GM19043 (cell line): ENCODE data around the gene RPS18.
A peak's percentile ranks its signal among the peaks of the same experiment; 100 is the strongest.

Experiments used
- ATAC-seq: cut with Tn5 transposase; IDR thresholded peaks from one replicate; pipeline ENCODE4 v1.9.1; 2021; ENCODE audit warnings: low read depth; ENCODE audit not compliant: unreplicated experiment

RPS18 gene

DNA sequence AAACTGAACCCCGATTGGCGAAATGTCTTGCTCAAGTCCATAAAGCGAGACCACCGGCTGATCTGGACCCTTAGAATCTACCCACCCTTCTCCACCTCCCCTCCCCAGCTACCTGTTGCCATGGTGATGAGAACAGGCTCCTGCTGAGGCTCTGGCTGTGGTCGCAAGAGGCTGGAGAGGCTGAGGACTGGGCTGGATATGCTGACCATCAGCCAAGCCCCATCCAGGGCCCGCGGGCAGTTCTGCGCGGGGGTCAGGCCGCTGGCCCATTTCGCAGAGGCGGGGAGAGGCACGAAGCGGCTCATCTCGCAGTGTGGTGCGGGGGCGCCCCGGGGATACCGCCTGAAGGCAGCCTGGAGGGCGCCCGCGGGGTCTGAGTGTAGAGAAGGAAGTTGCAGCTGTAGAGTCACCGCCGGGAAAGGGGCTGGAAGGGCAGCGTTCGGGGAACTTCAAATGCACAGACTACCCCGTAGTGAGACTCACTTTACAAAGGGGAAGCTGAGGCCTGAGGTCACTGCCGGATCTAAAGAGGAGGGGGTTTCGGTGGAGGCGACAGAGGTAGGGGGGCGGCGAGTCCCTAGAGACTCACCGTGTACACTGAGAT, 41.3 kb downstream of the RPS18 start:
- no peak for ATAC-seq

DNA sequence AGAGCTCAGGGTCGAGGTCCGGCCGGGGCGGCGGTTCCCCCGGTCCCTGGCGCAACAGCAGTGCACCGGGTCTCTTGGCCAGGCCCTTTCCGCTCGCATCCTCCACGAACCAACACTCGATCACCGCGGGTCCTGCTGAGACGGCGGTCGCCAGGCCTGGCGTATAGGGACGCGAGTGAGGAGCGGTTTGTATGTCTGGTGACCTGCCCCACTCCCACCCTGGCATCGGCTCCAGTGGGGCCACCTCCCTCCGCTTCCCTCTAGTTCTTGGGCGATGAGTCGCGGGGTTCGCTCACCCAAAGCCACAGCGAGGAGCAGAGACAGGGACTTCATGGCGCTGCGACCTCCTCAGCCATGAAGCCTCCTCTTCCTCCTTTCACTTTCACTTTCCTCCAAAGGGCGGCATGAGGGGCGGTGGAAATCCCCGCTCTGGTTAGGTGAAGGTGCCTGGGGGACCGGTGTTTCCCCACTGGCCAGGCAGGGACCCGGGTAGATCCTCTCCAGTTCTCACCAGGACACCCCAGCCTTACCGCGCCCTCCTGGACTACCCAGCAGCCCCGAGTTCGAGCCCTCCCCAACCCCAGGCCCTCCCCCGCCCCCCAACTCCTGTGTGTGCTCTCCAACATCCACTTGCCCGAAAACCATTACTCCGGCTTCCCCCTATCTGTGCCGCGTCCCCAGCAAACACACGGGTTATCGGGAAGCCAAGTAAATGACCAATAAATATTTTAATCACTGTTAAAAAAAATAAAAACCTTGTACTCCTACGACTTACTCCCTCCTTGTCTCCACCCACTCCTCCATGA, 42.0 kb downstream of the RPS18 start, which contains the start of gene TAPBP:
TAPBP (minus strand) TSS at position 370 of the 806 bp plus-strand sequence; CDS start at position 333, 37 bp downstream.
- no peak for ATAC-seq

DNA sequence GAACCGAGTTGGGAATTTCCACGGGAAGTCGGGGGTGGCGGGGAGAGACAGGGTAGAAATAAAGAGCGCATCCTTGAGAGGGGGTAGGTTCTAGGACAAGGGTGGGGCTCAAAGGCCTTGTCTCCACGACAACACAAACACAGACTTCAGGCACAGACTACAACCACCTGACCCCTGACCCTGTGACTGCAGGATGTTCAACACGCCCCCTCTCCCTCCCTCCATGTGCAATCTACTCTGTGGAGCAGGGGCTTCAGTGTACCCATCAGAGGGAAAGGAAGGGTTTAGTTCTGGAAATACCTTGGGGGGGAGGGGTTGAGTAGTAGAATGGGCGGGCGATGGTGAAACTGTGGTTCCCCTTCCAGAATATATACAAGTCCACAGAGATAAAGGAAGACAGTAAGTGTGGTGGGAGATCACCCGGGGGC, 42.7 kb downstream of the RPS18 start:
- ATAC-seq = no peak

DNA sequence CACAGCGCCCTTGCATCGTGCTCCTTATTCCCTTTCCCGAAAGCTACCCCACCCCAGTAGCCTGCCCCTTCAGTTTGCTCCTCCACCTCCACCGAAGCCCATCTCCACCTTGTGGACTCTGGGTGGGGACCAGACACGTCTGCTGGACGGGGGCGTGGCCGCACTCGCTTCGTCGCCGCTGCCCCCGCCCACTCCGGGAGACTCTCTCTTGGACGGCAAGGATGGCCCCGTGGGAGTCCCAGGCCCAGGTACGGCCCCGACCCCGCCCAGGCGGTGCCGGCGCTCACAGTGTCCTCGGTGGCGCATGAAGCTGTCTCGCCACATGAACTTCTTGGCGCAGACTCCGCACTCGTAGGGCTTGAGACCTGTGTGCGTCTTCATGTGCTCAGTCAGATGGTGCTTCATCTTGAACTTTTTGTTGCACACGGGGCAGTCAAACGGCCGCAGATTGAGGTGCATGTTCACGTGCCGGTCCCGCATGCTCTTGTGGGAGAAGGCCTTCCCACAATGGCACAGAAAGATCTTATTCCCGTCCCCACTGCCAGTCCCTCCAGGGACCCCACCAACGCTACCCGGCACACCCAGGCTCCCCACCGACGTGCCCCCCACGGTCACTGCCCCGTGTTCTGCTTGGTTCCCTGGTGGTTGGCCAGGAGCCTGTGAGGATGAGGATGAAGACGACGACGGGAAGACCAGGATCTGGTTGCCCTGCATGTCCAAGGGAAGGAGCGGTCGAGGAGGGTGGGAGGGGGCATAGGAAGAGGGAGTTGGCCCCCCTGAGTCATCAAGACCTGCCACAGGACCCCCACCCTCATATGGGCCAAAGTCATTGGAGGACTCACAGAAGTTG, 43.3 kb downstream of the RPS18 start:
- no peak for ATAC-seq

DNA sequence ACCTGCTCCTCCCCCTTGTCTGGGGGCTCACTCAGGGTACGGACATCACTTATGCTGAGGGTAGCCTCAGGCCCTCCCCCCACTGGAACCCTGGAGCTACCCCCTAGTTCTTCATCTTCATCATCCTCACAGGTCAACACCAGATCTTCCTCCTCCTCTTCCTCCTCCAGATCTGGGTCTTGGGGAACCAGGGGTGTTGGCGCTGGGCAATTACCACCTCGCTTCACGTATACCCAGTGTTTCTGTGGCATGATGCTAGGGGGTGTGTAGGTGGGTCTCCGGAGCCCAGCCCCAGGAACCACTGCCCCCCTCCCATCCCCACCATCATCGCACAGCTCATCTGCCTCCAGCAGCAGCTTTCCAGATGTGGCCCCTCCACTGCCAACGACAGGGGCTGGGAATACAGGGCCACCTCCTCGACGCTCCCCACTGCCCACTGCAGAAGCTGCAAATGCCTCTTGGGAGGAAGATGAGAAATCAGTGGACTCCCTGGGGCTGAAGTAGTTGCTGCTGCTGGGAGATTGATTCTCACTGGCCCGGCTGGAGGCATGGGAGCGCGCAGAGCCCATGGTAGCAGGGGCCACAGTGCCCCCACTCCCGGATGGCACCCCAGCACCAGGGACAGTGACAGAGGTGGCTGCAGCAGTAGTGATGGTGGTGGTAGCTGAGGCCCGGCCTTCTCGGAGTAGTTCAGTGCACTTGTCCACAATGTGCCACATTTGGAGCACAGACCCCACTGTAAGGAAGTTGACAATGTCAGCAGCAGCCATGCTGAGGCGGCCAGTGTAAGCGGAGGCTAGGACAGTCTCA, 44.1 kb downstream of the RPS18 start:
- no peak for ATAC-seq

DNA sequence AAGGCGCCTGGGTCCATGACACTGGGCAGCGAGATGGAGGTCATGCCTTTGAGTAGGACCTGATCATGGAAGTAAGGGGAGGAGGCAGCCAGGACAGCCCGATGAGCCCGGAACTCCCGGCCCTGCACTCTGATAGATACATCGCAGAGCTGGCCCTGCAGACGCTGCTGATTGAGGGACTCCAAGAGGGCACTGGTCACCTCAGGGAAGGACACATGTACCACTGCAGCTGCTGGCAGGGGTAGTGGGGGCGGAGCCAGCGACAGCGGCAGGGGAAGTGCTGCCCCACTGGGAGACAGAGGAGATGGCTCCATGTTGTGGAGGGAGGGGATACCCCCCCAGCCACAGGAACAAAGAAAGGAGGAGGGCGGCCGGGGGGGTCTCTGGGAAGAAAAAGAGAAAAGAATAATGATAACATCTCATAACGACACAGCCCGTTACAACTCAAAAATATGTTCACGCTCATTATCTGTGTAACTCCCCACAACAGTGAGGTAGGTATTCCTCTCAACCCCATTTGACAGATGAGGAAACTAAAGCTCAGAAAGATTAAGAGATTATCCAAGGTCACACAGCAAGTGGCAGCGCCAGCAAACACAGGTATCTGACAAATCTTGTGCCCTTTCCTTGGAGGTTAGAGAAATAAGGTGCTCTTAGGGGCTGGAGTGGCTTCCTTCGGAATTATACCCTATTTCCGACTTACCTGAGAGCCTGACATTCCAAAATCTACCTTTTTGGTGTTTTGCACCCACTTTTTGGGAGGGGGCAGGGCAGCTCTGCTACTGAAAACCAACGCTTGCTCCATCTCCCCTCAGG, 44.9 kb downstream of the RPS18 start:
- no peak for ATAC-seq

DNA sequence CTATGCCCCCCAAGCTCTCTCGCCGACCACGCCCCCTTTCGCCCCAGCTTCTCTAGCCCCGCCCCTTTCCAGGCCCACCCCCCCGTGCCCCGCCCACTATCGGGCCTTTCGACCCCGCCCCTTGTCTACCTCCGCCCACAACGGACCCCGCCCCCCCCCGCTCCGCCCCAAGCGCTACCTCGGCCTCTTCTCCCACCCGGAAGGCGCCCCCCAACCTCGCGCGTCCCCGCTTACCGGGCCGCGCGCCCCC, 45.5 kb downstream of the RPS18 start:
- no peak for ATAC-seq

DNA sequence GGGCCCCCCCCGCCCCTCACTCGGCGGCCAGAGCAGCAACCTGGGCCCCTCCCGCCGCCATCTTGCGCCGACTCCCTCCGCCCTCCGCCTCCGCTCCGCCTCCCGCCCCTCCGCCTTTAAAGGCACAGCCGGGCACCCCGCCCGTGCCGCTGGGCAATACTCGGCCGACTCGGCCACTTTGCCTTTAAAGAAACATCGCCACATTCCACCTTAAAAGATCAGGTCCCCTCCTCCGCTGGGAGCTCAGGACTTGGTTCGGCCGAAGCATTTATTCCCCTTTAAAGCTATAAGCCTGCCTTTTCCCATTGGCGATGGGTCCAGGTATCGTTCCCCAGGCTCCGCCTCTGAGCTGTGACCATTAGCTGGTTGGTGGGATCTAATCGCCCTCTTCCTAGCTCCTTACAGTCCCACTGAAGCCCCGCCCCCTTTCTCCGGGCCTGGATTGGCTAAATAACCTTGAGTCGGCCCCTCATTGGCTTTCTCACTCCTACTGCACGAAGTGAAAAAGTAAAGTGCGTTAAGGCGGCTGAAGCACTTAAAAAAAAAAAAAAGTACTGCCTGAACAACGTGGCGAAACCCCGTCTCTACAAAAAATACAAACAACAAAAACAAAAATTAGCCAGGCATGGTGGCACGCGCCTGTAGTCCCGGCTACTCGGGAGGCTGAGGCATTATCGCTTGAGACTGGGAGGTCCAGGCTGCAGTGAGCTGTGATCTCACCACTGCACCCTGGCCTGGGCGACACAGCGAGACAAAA, 46.0 kb downstream of the RPS18 start, which contains the start of gene ZBTB22:
ZBTB22 (minus strand) TSS at position 76 of the 757 bp plus-strand sequence. CDS start 828 bp downstream, outside the sequence.
- peak; percentile 56 for ATAC-seq

DNA sequence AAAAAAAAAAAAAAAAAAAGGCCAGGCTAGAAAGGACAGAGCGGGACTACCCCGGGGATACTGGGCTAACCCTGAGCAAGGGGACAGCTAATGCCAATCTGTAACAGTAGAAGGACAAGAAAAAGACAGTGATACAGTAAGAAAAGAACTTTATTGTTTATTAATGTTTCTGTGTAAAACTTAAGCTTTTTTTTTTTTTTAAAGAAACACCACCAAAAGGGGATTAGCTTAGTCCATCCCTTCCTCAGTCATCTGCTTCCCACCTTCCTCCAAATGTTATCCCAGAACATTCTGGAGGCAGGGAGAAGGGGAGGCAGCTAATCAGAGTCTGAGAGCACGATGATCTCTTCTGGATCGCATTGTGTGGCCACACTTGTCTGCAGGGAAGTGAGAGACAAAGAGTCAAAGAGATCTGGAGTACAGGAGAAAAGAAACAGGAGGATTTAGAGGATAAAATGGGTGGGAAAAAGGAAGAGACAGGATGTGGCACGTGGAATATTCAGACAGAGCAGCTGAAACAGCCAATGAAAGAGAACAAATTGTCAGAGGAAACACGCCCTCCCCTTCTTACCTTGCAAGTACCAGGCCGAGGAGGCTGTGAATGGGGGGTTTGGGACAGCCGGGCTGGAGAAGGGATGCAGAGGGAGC, 46.7 kb downstream of the RPS18 start:
- no peak for ATAC-seq

DNA sequence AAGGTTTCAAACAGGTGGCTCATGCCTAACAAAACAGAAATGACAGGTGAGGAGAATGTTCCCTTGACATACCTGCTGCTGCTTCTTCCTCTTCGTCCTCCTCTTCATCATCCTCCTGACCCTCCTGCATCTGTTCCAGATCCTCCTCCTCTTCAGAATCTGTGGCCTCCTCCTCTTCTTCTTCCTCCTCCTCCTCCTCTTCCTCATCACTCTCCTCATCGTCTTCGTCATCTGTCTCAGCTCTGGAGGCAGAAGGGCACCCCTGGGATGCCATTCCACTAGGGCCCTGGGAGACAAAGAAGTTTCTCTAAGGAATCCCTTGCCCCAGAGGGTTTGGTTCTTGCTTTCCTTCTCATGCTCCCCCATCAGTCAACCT, 48.1 kb downstream of the RPS18 start:
- no peak for ATAC-seq

DNA sequence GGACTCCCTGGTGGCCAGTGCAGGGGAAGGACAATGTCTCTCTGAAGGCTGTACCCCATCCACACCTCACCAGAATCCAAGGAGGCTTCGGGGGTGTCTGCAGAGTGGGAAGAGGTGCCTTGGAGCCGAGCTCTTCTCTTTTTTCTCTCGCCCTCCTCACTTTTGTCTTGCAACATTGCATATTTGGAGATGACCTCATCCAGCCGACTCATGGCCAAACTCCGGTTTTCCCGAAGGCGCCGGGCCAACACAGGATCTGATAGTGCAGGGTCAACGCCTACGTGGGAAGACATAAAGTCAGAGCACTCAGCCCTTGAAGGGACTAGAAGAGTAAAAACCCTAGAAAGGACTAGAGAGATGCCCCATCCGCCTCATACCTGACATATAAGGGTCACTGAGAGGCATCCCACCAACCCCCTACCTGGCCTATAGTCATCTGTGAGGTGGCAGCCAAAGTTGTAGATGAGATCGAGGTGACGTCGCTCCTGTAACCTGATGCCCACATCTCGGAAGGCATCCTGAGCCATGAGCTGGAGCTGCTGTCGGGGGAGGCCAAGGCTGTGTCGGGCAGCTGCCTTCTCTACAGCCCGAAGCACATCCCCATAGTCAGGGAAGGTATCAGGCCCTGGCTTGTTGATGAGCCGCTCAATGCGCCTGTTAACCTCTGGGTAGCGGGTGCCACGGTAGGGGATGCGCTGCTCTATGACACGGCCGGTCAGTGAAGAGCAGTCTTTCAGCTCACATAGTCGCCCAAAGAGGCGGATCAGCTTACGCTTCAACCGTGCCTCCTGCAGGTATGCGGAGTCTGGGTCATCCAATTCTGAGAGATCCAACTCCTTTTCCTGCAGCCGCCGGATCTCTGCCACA, 48.7 kb downstream of the RPS18 start:
- ATAC-seq = no peak

DNA sequence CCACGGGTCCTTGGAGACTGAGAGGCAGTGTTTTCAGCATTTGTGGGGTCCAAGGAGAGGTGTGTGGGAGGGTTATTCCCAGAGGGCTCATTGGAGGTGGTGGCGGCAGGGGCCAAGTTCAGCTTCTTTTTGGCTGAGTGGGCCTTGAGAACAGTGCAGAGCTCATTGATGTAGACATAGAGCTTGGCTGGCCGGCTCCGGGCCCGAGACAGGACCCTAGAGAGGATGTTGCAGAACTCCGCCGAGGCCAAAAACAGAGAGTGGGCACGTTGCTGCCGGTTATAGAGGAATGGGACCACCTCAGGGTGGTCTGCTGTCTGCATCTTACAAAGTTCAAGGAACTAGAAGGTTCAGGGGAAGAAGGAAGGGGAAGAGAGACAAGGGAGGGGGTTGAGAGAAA, 49.4 kb downstream of the RPS18 start:
- ATAC-seq = no peak

DNA sequence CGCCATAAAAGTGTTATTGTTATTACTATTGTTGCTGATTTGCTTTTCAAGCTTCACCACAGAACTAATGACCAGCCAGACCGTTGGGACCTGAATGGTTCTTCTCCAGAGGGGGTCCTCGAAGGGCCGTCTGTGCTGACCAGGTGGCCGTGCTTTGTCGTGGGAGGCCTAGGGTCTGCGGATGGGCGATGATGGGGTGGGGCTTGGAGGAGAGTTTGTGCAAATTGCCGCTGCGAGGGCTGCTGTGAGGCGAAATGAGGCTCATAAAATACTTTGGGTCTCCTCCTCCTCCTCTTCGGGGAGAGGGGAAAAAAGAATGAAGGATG, 51.7 kb downstream of the RPS18 start:
- ATAC-seq = no peak

DNA sequence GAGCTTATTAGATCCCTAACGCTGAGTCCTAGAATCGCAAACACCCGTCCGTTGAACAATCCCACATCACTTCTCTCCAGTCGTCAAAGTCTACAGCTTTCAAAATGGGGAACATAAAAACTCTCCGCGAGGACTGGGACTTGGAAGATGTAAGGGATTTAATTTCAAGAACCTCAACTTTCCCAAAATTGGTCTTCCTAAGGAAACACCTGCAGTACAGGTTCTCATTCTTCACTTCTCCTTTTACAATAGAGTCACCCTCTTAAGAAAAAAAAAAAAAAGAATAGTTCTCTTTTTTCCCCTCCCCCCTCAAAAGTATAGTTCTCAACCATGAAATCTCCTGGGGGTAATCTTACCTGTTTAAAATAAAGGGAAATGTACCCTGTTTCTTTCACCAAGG, 52.2 kb downstream of the RPS18 start:
- no peak for ATAC-seq
